GM18526 (cell line): ENCODE data around the gene SLC3A2.

ENCODE experiments used
- POLR2A ChIP-seq: IDR thresholded peaks from 3 replicates; pipeline ENCODE4 v1.6.1; 2011; ENCODE audit not compliant: insufficient read length; ENCODE audit errors: extremely low read depth

SLC3A2 gene

DNA sequence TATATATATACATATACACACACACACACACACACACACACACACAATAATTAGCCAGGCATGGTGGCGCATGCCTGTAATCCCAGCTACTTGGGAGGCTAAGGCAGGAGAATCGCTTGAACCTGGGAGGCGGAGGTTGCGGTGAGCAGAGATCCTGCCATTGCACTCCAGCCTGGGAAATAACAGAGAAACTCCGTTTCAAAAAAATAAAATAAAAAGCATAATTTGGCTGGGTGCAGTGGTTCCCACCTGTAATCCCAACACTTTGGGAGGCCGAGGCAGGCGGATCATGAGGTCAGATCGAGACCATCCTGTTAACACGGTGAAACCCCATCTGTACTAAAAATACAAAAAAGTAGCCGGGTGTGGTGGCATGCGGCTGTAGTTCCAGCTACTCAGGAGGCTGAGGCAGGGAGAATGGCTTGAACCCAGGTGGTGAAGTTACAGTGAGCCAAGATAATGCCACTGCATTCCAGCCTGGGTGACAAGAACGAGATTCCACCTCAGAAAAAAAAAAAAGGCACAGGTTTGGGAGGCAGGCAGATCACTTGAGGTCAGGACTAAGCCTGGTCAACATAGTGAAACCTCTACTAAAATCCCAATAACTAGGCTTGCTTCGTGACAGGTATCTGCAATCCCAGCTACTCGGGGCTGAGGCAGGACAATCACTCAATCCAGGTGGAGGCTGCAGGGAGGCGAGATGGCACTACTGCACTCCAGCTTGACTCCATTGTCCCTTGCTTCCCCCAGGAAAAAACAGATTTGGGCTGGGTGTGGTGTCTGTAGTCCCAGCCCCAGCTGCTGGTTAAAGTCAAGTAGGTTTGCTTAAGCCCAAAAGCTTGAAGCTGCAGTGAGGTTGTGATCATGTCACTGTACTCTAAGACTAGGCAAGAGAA, 29.5 kb upstream of the SLC3A2 start:
- peak; percentile 44 for TF ChIP-seq POLR2A

DNA sequence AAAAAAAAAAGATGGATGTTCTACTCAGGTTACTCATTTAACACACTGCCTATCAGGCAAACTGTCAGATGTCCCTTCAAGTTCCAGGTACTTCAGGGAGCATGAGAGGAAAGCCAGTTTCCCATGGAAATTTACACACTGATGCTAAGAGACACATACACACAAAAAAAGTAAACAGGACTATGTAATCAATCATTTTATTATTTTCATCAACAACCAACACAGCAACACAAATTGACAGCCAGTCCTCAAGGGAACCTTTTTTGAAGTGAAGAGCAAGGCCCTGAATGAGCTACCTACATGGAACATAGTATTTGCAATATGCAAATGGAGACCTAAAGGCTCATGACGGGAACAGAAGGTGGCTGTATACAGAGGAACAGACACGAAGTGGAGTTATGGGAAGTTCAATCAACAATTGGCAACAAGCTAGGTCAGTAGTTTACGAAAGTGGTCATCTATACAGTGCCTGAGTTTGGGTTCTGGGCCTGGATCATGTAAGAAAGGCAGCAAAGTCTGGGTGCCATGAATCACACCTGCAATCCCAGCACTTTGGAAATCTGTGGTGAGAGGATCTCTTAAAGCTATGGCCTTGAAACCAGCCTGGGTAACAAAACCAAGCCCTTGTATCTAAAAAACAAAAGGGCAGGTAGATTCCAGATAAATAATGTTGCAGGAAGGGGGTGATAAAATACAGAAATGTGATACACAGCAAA, 28.7 kb upstream of the SLC3A2 start:
- TF ChIP-seq POLR2A: no peak

DNA sequence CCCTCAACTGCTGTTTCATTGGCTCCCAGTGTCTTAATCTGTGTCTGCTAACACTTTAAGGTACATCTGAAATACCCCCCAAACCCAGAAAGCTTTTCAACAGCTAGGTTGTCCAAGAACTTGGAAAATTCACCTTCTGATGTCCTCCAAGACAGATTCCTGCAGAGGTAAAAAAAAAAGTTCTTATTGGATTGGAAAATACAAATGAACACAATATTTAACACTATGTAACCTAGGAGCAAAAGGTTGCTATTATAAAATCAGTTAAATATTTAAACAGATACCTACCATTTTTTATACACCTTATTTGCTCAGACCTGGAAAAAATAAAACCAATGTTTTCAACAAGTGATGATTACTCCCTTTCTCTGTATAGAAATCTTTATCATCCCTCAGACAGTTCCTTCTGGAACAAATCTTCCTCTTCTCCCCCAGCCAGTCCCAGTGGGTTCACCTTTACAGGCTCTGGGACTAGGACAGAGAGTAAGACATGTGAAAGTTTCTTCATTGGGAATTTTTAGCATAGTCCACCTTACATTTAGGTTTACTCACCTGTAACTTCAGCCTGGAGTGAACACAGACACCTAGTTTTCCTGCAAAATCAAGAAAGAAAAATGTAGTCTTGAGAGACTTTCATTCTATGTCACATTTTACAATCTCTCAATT, 28.0 kb upstream of the SLC3A2 start:
- no peak for TF ChIP-seq POLR2A

DNA sequence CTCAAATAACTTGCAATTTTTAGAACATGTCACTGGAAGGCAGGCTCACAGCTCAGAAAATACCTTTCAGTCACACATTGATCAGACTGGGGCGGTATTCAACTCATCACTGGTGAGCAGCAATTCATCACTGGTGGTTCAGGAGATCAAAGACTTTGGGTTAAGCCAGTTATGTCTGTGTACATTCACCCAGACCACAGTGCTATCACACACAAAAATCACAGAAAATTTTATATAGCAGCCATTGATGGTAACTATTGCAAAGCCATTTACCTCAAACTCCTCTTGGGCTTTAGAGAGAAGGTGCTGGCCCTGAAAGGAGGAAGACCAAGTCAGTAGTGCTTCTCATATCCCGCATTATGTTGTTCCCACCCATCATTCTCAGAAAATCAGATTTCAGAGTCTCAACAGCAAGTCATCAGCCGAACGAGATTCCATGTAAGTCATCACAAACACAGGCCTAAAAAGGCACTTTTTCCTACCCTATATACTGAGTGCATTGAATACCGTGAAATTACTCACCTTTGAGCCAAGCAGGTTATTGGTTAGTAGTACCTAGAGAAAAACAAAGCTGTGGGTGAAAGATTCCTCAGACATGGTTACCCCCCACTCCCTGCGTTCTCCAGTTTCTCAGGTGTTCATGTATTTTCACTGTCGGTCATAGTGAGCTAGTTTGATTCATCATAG, 27.3 kb upstream of the SLC3A2 start:
- TF ChIP-seq POLR2A: no peak

DNA sequence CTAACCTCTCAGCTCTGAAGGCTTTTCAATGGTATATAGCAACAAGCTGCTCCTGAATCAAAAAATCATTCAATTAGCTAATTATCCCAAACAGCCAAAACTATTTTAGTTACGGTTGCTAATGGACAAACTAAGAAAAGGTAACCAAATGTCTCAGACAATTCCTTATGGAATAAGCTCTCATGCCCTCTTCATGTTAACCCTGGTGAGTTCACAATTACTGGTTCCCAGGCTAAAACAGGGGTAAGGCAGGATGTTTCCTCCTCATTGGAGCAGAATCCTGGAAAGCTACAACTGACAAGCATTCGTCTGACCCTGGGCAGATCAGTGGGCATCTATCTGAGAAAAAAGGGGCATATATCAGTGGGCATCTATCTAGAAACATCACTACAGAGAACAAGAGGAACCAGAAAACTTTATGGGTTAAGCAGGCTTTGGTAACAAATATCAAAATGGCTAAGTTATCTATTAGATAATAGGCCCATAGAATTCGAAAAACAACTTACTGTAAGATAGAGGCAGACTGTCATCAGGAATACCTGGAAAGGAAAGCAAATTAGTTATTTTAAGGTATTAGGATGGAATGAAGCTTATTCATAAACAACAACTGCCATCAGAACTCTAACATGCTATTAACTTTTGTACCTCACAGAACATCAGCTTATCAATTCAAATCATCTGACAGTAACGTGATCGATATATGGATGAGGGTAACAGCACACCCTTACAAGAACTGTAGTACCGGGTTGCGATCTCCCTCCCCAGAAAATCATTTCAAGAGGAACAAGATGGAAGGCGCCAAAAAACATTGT, 26.5 kb upstream of the SLC3A2 start:
- TF ChIP-seq POLR2A: peak; percentile 15

DNA sequence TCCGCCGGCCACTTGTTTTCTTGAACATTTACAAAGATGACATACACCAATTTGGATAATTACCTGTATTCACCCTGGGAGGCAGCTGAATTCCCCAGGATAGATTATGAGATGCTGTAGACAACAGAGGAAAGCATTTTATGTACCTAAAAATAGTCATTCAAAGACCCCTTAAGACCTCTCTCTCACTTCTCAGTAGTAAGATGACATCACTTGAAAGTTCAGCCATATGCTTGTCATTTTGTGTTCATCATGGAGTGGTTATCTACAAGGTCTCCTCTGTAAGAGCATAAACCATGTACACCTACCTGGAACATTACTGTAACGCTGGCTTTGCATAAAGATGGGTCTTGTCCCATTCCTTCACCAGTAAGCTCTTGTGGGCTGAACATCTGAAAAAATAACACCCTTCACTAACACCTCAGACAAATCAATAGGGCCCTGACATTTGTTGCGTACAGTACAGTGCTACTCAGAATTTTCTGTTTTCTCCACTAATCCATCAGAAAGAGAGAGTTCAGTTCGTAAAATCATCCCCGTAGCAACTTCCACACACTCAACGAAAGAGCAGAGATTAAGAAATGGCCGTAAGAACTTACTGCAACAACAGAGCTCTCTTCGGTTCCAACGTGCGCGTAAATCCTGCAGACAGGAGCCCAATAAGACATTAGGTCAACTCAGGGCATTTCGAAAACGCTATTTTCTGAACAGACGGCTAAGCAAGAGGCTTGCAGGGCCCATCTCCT, 25.7 kb upstream of the SLC3A2 start:
- TF ChIP-seq POLR2A: peak; percentile 6

DNA sequence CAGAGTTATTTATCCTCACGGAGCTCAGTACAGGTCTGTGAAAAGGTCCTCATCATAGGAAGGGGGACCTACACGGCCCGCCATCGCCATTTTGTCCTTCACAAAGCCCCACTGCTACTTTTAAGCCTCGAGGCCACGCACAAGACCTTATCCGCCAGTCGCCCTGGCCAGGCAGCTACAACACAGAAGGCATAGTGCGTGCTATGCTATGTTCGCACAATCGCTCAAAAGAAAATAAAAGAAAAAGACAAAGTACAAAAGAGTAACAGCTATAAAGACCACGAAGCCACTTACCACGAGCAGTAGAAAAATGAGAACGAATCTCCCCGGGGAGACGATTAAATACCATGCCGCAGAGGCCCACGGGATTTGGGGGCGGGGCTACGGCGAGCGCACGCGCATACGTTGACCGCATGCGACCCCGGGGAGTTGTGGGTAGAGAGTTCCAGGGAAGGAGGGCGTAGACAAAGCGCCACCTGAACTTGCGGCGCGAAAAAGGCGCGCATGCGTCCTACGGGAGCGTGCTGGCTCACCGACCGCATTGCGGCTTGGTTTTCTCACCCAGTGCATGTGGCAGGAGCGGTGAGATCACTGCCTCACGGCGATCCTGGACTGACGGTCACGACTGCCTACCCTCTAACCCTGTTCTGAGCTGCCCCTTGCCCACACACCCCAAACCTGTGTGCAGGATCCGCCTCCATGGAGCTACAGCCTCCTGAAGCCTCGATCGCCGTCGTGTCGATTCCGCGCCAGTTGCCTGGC, 24.9 kb upstream of the SLC3A2 start:
- TF ChIP-seq POLR2A: peak; percentile 99

DNA sequence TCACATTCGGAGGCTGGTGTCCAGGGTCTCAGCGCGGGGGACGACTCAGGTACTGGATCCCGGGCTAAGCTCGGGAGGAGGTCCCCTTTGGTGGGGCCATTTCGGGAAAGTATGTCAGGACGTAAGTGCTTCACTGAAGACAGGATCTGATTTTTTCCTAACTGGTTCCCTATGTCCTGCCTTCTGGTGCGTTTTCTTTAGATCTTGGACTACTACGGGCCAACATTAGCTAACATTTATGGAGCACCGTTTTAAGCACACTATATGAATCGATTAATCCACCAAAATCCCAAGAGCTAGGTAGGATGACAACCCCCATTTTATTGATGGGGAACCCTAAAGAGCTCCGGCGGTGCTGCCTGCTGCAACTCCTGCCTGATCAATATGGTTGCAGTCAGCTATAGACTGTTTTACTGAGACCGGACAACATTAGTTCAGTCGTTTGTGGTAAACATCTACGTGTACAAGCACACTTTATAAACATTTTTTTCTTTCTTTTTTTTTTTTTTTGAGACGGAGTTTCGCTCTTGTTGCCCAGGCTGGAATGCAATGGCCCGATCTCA, 24.3 kb upstream of the SLC3A2 start:
- no peak for TF ChIP-seq POLR2A

DNA sequence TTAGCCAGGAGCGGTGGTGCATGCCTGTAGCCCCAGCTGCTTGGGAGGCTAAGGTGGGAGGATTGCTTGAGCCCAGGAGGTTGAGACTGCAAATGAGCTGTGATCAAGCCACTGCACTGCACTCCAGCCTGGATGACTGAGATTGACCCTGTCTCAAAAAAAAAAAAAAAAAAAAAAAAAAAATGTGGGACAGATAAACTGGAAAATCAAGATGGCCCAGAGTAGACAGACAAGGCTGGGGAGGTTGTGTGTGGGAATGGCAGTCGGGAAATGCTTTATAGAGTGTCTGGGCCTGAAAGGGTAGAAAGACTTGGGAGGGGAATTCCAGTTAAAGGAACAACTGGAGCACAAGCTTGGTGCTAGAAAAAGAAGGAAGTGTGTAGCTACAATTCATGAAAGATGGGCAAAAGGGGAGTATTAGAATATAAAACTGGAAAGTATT, 23.1 kb upstream of the SLC3A2 start:
- TF ChIP-seq POLR2A: no peak

DNA sequence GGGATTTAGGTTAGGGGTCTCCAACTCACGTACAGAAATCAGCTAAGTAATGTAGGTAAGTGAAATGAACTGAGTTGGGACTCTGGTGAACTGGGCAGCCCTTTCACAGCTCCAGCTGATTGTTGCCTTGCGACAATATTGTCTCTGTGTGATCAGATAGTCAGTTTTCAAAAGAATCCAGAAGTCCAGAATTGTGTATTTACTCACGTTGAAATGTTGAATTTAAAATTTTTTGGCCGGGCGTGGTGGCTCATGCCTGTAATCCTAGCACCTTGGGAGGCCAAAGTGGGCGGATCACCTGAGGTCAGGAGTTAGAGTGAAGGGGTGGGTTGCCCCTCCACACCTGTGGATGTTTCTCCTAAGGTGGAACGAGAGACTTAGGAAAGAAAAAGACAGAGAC, 22.5 kb upstream of the SLC3A2 start:
- TF ChIP-seq POLR2A: no peak

DNA sequence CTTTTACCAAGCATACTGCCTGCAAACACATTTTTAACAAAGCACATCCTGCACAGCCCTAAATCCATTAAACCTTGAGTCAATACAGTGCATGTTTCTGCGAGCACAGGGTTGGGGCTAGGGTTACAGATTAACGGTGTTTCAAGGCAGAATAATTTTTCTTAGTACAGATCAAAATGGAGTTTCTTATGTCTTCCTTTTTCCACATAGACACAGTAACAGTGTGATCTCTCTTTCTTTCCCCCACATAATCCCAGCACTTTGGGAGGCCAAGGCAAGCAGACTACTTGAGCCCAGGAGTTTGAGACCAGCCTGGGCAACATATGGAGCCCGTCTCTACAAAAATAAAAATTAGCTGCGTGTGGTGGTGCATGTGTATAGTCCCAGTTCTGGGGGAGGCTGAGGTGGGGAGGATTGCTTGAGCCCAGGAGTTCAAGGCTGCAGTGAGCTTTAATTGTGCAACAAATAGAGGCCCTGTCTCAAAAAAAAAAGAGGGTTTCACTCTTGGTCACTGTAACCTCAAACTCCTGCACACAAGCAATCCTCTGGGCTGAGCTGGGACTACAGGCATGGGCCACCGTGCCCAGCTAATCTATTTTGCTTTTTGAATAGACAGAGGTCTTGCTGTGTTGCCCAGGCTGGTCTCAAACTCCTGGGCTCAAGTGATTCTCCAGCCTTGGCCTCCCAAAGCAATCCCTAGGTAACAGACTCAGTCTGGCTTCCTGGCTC, 19.7 kb upstream of the SLC3A2 start:
- no peak for TF ChIP-seq POLR2A
